BE2C (cell line): ENCODE measurements around the gene SIRPA.

Experiments used
- DNase-seq: peaks from one replicate; pipeline ENCODE4 v3.0.0-alpha.2; 2020
- H3K27me3 ChIP-seq: fragments of 250-450 bp; sonication (Bioruptor Pico); 2 replicates; pipeline ENCODE4 v1.5.1; 2020; ENCODE audit warnings: mild to moderate bottlenecking
- H3K36me3 ChIP-seq: fragments of 250-450 bp; sonication (Bioruptor Pico); 2 replicates; pipeline ENCODE4 v1.5.1; 2020; ENCODE audit warnings: mild to moderate bottlenecking
- H3K4me1 ChIP-seq: fragments of 250-450 bp; sonication (Bioruptor Pico); 2 replicates; pipeline ENCODE4 v1.5.1; 2020
- H3K4me3 ChIP-seq: 2 replicates; pipeline ENCODE4 v1.5.1; 2011; ENCODE audit warnings: low read depth, low read length
- H3K9me3 ChIP-seq: fragments of 250-450 bp; sonication (Bioruptor Pico); 2 replicates; pipeline ENCODE4 v1.5.1; 2020
- CTCF ChIP-seq: IDR thresholded peaks from 2 replicates; pipeline ENCODE4 v1.5.1; 2012; ENCODE audit warnings: mild to moderate bottlenecking, low read depth, low read length

Gene SIRPA

GRCh38 chr20:1863296-1863695 is 31.9 kb upstream of the SIRPA start:
- Histone ChIP-seq H3K4me3 (no peak overlapping the region), H3K9me3 (no peaks in the 10 kb centered on the region), H3K27me3 (no peaks in the 10 kb centered on the region), H3K4me1 (no peaks in the 10 kb centered on the region), H3K36me3 (no peaks in the 10 kb centered on the region)
- TF ChIP-seq CTCF: no peak
- no peak for DNase-seq

GRCh38 chr20:1866834-1867233 is 28.4 kb upstream of the SIRPA start:
- no peak overlapping the region for H3K4me3 ChIP-seq
- no peaks in the 10 kb centered on the region for H3K4me1 ChIP-seq
- no peaks in the 10 kb centered on the region for H3K9me3 ChIP-seq
- TF ChIP-seq CTCF: no peak
- no peak for DNase-seq
- no peaks in the 10 kb centered on the region for H3K36me3 ChIP-seq
- no peaks in the 10 kb centered on the region for H3K27me3 ChIP-seq

GRCh38 chr20:1867495-1868260 is 27.5 kb upstream of the SIRPA start:
- no peak overlapping the region for H3K4me3 ChIP-seq
- H3K9me3 ChIP-seq: no peaks in the 10 kb centered on the region
- no peaks in the 10 kb centered on the region for H3K36me3 ChIP-seq
- TF ChIP-seq CTCF: no peak
- DNase-seq: no peak
- no peaks in the 10 kb centered on the region for H3K4me1 ChIP-seq
- H3K27me3 ChIP-seq: no peaks in the 10 kb centered on the region

- Histone ChIP-seq H3K27me3 (no peaks in the 10 kb centered on the region), H3K36me3 (no peaks in the 10 kb centered on the region), H3K9me3 (no peaks in the 10 kb centered on the region), H3K4me3 (no peak overlapping the region), H3K4me1 (no peaks in the 10 kb centered on the region)
- DNase-seq: no peak
- TF ChIP-seq CTCF: no peak
Measured at GRCh38 chr20:1868856-1869255, 26.4 kb upstream of the SIRPA start.

- no peak for DNase-seq
- H3K27me3 ChIP-seq: no peaks in the 10 kb centered on the region
- no peaks in the 10 kb centered on the region for H3K9me3 ChIP-seq
- no peak for TF ChIP-seq CTCF
- no peaks in the 10 kb centered on the region for H3K36me3 ChIP-seq
- no peaks in the 10 kb centered on the region for H3K4me1 ChIP-seq
- no peak overlapping the region for H3K4me3 ChIP-seq
Measured at GRCh38 chr20:1870323-1870722, 24.9 kb upstream of the SIRPA start.

- Histone ChIP-seq H3K27me3 (no peaks in the 10 kb centered on the region), H3K9me3 (no peaks in the 10 kb centered on the region), H3K4me3 (no peak overlapping the region), H3K36me3 (no peaks in the 10 kb centered on the region), H3K4me1 (no peaks in the 10 kb centered on the region)
- no peak for DNase-seq
- no peak for TF ChIP-seq CTCF
Measured at GRCh38 chr20:1870792-1871550, 24.2 kb upstream of the SIRPA start.
